ENCODE data around the gene ATM. TPM values are rescaled to one million over a fixed set of nuclear protein-coding genes. Genes with fewer than 3 reads are reported as not detected.
A peak's percentile ranks its signal among the peaks of the same experiment; 100 is the strongest.
"Not testable (repeated sequence)": the region's sequence is repeated elsewhere in the genome, so short reads cannot be mapped to it uniquely, and the experiment has no call there.

ATM gene
- total RNA-seq, 4 donors from 2014 or later: 28.3 to 73.1 (median 34.1) TPM

GRCh38 chr11:108246885-108247284 lies 24.0 kb downstream of the ATM start:
- WGBS: 87% methylated on average over 2 of the region's 2 CpGs
- Histone ChIP-seq H3K4me3 (no peak overlapping the region), H3K9me3 (no peaks in the 10 kb centered on the region), H3K27ac (replicated peaks in 1 of 4) (no peak overlapping the region), H3K36me3 (peaks cover 26 to 78% (median 45%) of the 10 kb centered on the region in 4 donors), H3K4me1 (no peaks in the 10 kb centered on the region), H3K27me3 (no peaks in the 10 kb centered on the region)
- DNase-seq (ENCODE audit: extremely low spot score): no peak
- TF ChIP-seq POLR2A (IDR thresholded peaks at IDR 0.05; ENCODE audit: low read depth) (no peak), CTCF (IDR thresholded peaks at IDR 0.05) (no peak), POLR2AphosphoS5 (IDR thresholded peaks at IDR 0.05) (no peak), EP300 (IDR thresholded peaks at IDR 0.05) (no peak)
- intact Hi-C loops (cut with DNase I): no loop called here

- H3K27me3 ChIP-seq: no peaks in the 10 kb centered on the region
- H3K9me3 ChIP-seq: no peaks in the 10 kb centered on the region
- H3K4me3 ChIP-seq: no peak overlapping the region
- no peaks in the 10 kb centered on the region for H3K4me1 ChIP-seq
- intact Hi-C loops (cut with DNase I): no loop called here
- TF ChIP-seq EP300 (IDR thresholded peaks at IDR 0.05) (no peak), POLR2AphosphoS5 (IDR thresholded peaks at IDR 0.05) (no peak), POLR2A (IDR thresholded peaks at IDR 0.05; ENCODE audit: low read depth) (no peak), CTCF (IDR thresholded peaks at IDR 0.05) (no peak)
- DNase-seq (ENCODE audit: extremely low spot score): no peak
- 100% methylated on average over 1 of the region's 1 CpG for WGBS
- peaks cover 52 to 96% (median 83%) of the 10 kb centered on the region in 4 donors for H3K36me3 ChIP-seq
- H3K27ac ChIP-seq (replicated peaks in 1 of 4): no peak overlapping the region
These were observed 30.3 kb downstream of the ATM start for GRCh38 chr11:108253176-108253575.

- Histone ChIP-seq H3K4me1 (no peaks in the 10 kb centered on the region), H3K36me3 (peaks cover 0 to 74% (median 50%) of the 10 kb centered on the region in 4 donors), H3K4me3 (no peak overlapping the region), H3K9me3 (peaks cover 0 to 3% (median 1%) of the 10 kb centered on the region in 4 donors), H3K27me3 (no peaks in the 10 kb centered on the region), H3K27ac (replicated peaks in 1 of 4) (no peak overlapping the region)
- DNase-seq (ENCODE audit: extremely low spot score): no peak
- intact Hi-C loops (cut with DNase I): no loop called here
- no peak for TF ChIP-seq POLR2AphosphoS5 (IDR thresholded peaks at IDR 0.05)
- no peak for TF ChIP-seq CTCF (IDR thresholded peaks at IDR 0.05)
- TF ChIP-seq POLR2A (IDR thresholded peaks at IDR 0.05; ENCODE audit: low read depth): no peak
- no peak for TF ChIP-seq EP300 (IDR thresholded peaks at IDR 0.05)
- 98% methylated on average over 3 of the region's 3 CpGs for WGBS
These were observed 46.7 kb downstream of the ATM start for GRCh38 chr11:108269583-108269982.

- DNase-seq (ENCODE audit: extremely low spot score); H3K27ac ChIP-seq (replicated peaks in 1 of 4); H3K9me3 ChIP-seq; H3K27me3 ChIP-seq; intact Hi-C loops (cut with DNase I); H3K4me3 ChIP-seq: not testable (repeated sequence)
- H3K36me3 ChIP-seq: peaks cover 0 to 64% (median 47%) of the 10 kb centered on the region in 4 donors
- WGBS: 88% methylated on average over 5 of the region's 13 CpGs
- peaks cover 0 to 31% (median 28%) of the 10 kb centered on the region in 4 donors for H3K4me1 ChIP-seq
These were observed 54.2 kb downstream of the ATM start for GRCh38 chr11:108276985-108277616.

GRCh38 chr11:108278546-108278945 lies 55.7 kb downstream of the ATM start:
- no peak for DNase-seq (ENCODE audit: extremely low spot score)
- H3K4me1 ChIP-seq: peaks cover 0 to 31% (median 28%) of the 10 kb centered on the region in 4 donors
- WGBS: 46% methylated on average over 4 of the region's 4 CpGs
- H3K4me3 ChIP-seq: peak overlapping the region in 1 of 4 donors; percentile 1
- intact Hi-C loops (cut with DNase I): no loop called here
- peaks cover 0 to 63% (median 46%) of the 10 kb centered on the region in 4 donors for H3K36me3 ChIP-seq
- H3K27ac ChIP-seq (replicated peaks in 1 of 4): peak overlapping the region; percentile 62 to 76 (median 65)
- TF ChIP-seq EP300 (IDR thresholded peaks at IDR 0.05) (no peak), CTCF (IDR thresholded peaks at IDR 0.05) (no peak), POLR2A (IDR thresholded peaks at IDR 0.05; ENCODE audit: low read depth) (no peak), POLR2AphosphoS5 (IDR thresholded peaks at IDR 0.05) (no peak)
- H3K27me3 ChIP-seq: no peaks in the 10 kb centered on the region
- peaks cover 0 to 10% (median 4%) of the 10 kb centered on the region in 4 donors for H3K9me3 ChIP-seq
